H9 (cell line): ENCODE data around the gene C8G. TPM values are rescaled to one million over a fixed set of nuclear protein-coding genes. Genes with fewer than 3 reads are reported as not detected.

ENCODE experiments used
- DNase-seq: peaks from one replicate; pipeline ENCODE4 v3.0.0-alpha.2; 2017
- H2AFZ ChIP-seq: one replicate; pipeline ENCODE4 v1.6.1; 2013; ENCODE audit warnings: mild to moderate bottlenecking, low read length, control low read depth, moderate library complexity
- H2AK5ac ChIP-seq: 2 replicates; pipeline ENCODE4 v1.6.1; 2013; ENCODE audit warnings: low read length, control low read depth, mixed read lengths; ENCODE audit not compliant: insufficient read length
- H2BK120ac ChIP-seq: one replicate; pipeline ENCODE4 v1.6.1; 2013; ENCODE audit warnings: low read depth, mild to moderate bottlenecking, low read length, control low read depth, inconsistent platforms; ENCODE audit not compliant: poor library complexity, severe bottlenecking
- H2BK12ac ChIP-seq: 2 replicates; pipeline ENCODE4 v1.6.1; 2013; ENCODE audit warnings: low read length, control low read depth, mixed read lengths, low read depth; ENCODE audit not compliant: insufficient read length
- H2BK15ac ChIP-seq: 2 replicates; pipeline ENCODE4 v1.6.1; 2013; ENCODE audit warnings: low read depth, low read length, control low read depth
- H2BK20ac ChIP-seq: one replicate; pipeline ENCODE4 v1.6.1; 2013; ENCODE audit warnings: low read depth, mild to moderate bottlenecking, low read length, control low read depth, inconsistent platforms; ENCODE audit not compliant: poor library complexity, severe bottlenecking
- H2BK5ac ChIP-seq: 2 replicates; pipeline ENCODE4 v1.6.1; 2013; ENCODE audit warnings: low read length, control low read depth, mixed read lengths; ENCODE audit not compliant: insufficient read length
- H3K14ac ChIP-seq: 2 replicates; pipeline ENCODE4 v1.6.1; 2013; ENCODE audit warnings: low read length, control low read depth; ENCODE audit not compliant: insufficient read depth
- H3K18ac ChIP-seq: 2 replicates; pipeline ENCODE4 v1.6.1; 2013; ENCODE audit warnings: low read depth, mild to moderate bottlenecking, mixed read lengths, low read length, control low read depth; ENCODE audit not compliant: insufficient read length
- H3K23ac ChIP-seq: 2 replicates; pipeline ENCODE4 v1.6.1; 2013; ENCODE audit warnings: low read length, control low read depth, mixed read lengths, low read depth; ENCODE audit not compliant: insufficient read length
- H3K23me2 ChIP-seq: 2 replicates; pipeline ENCODE4 v1.6.1; 2013; ENCODE audit warnings: low read depth, mild to moderate bottlenecking, mixed read lengths, low read length, control low read depth; ENCODE audit not compliant: insufficient read length, poor library complexity, severe bottlenecking
- H3K27ac ChIP-seq: 2 replicates; pipeline ENCODE4 v1.5.1; 2013; ENCODE audit warnings: low read length, control low read depth, mixed read lengths, low read depth; ENCODE audit not compliant: insufficient read length
- H3K27me3 ChIP-seq: 2 replicates; pipeline ENCODE4 v1.6.1; 2013; ENCODE audit warnings: low read length, control low read depth, inconsistent platforms; ENCODE audit not compliant: insufficient read depth
- H3K4ac ChIP-seq: 2 replicates; pipeline ENCODE4 v1.6.1; 2013; ENCODE audit warnings: low read depth, mild to moderate bottlenecking, control low read depth, inconsistent platforms, low read length, moderate library complexity
- H3K4me1 ChIP-seq: 2 replicates; pipeline ENCODE4 v1.6.1; 2013; ENCODE audit warnings: low read length, control low read depth, inconsistent platforms; ENCODE audit not compliant: insufficient read depth
- H3K4me2 ChIP-seq: 2 replicates; pipeline ENCODE4 v1.6.1; 2013; ENCODE audit warnings: low read length, control low read depth, mixed read lengths; ENCODE audit not compliant: insufficient read length, insufficient read depth
- H3K56ac ChIP-seq: 2 replicates; pipeline ENCODE4 v1.6.1; 2013; ENCODE audit warnings: low read depth, mild to moderate bottlenecking, mixed read lengths, low read length, control low read depth; ENCODE audit not compliant: insufficient read length
- H3K79me1 ChIP-seq: 2 replicates; pipeline ENCODE4 v1.6.1; 2013; ENCODE audit warnings: low read depth, mild to moderate bottlenecking, moderate library complexity, low read length, control low read depth, inconsistent platforms; ENCODE audit not compliant: insufficient read depth, poor library complexity, severe bottlenecking
- H3K79me2 ChIP-seq: 2 replicates; pipeline ENCODE4 v1.6.1; 2013; ENCODE audit warnings: low read length, control low read depth, inconsistent platforms; ENCODE audit not compliant: insufficient read depth
- H3K9ac ChIP-seq: 2 replicates; pipeline ENCODE4 v1.6.1; 2013; ENCODE audit warnings: low read length, control low read depth, mixed read lengths; ENCODE audit not compliant: insufficient read length; ENCODE audit errors: extremely low read depth
- H3K9me3 ChIP-seq: one replicate; pipeline ENCODE4 v1.6.1; 2013; ENCODE audit warnings: low read depth, low read length, inconsistent platforms; ENCODE audit not compliant: control insufficient read depth
- H3T11ph ChIP-seq: one replicate; pipeline ENCODE4 v1.6.1; 2013; ENCODE audit warnings: mild to moderate bottlenecking, low read length, control low read depth, inconsistent platforms
- H4K20me1 ChIP-seq: one replicate; pipeline ENCODE4 v1.6.1; 2013; ENCODE audit not compliant: control insufficient read depth, insufficient read length, insufficient read depth
- H4K5ac ChIP-seq: 2 replicates; pipeline ENCODE4 v1.6.1; 2013; ENCODE audit warnings: low read depth, mild to moderate bottlenecking, mixed read lengths, low read length, control low read depth; ENCODE audit not compliant: insufficient read length
- H4K8ac ChIP-seq: replicated peaks from 2 replicates; pipeline ENCODE4 v1.6.1; 2013; ENCODE audit warnings: low read length, control low read depth, mixed read lengths, low read depth; ENCODE audit not compliant: insufficient read length
- H4K91ac ChIP-seq: 2 replicates; pipeline ENCODE4 v1.6.1; 2013; ENCODE audit warnings: low read depth, mild to moderate bottlenecking, moderate library complexity, mixed read lengths, low read length, control low read depth; ENCODE audit not compliant: insufficient read length
- H3K27ac Mint-ChIP-seq, 3 experiments: 2 replicates in 2 of 3; 3 replicates in 1 of 3; pipeline ENCODE4 v1.8.0; 2020 to 2021; ENCODE audit warnings: mixed read lengths in 3 of 3, mild to moderate bottlenecking in 1 of 3, moderate library complexity in 1 of 3
- H3K27me3 Mint-ChIP-seq: 2 replicates; pipeline ENCODE4 v1.8.0; 2021; ENCODE audit warnings: low read depth, mild to moderate bottlenecking, moderate library complexity, mixed read lengths
- H3K36me3 Mint-ChIP-seq, 3 experiments: 2 replicates in 2 of 3; 3 replicates in 1 of 3; pipeline ENCODE4 v1.8.0; 2020 to 2021; ENCODE audit warnings: low read depth in 3 of 3, mixed read lengths in 3 of 3; ENCODE audit not compliant: insufficient read depth in 1 of 3
- H3K4me1 Mint-ChIP-seq, 2 experiments: 2 replicates each; pipeline ENCODE4 v1.8.0; 2020; ENCODE audit warnings: mixed read lengths in 2 of 2
- H3K4me3 Mint-ChIP-seq, 2 experiments: 2 replicates in 1 of 2; 3 replicates in 1 of 2; pipeline ENCODE4 v1.8.0; 2020 to 2021; ENCODE audit warnings: mild to moderate bottlenecking in 2 of 2, mixed read lengths in 2 of 2, moderate library complexity in 1 of 2
- H3K9me3 Mint-ChIP-seq, 2 experiments: 2 replicates in 1 of 2; 3 replicates in 1 of 2; pipeline ENCODE4 v1.8.0; 2020; ENCODE audit warnings: mild to moderate bottlenecking in 2 of 2, mixed read lengths in 2 of 2, moderate library complexity in 1 of 2
- WGBS: extraction: QIAGEN DNeasy Blood & Tissue Kit; methylation state at CpG from one replicate; pipeline ENCODE4 v1.1.7; 2013; ENCODE audit warnings: missing lambda C conversion rate, low lambda C conversion rate, mixed read lengths; ENCODE audit not compliant: insufficient read length; ENCODE audit errors: extremely low coverage; 5-methylcytosine and 5-hydroxymethylcytosine counted together
- total RNA-seq: library from RNA; stranded (reverse); gene quantifications from 2 replicates; pipeline ENCODE4 v1.2.1, GENCODE V29; 2021
- TF ChIP-seq, protein P1 (sequence below): fragments of 200-600 bp; sonication (generic); conservative IDR thresholded peaks from 3 replicates; pipeline ENCODE4 v1.8.0; 2021; ENCODE audit warnings: antibody characterized with exemption, mild to moderate bottlenecking

Gene C8G
- total RNA-seq, 1 experiment from 2014 or later: 0.96 TPM

DNA sequence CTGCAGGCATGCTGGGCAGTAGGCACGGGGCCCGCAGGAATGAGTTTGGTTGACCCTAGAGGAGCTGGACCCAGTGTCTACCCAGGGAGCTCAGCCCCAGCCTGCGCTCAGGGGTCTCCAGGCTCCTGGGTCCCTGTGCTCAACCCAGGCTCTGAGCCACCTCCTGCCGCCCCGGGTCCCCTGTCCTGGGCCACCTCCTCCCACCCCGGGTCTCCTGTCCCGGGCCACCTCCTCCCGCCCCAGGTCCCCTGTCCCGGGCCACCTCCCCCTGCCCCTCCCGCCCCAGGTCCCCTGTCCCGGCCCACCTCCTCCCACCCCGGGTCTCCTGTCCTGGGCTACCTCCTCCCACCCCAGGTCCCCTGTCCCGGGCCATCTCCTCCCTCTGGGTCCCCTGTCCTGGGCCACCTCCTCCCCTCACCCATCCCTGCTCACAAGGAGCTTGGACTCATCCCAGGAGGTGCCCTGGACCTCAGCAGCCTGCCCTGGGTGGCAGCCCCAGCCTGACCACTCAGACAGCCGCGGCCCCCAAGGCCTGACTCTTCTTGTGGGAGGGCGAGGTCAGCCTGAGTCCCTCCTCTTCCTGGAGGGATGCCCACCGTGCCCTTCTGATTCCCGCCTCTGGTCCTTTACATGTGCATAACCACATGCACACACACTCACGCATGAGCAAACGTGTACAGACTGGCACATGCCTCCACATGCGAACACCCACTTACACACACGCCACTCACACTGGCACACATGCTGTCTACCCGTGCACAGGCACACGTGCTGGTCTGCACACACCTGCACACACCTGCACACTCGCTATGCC lies 9.4 kb downstream of the C8G start:
- Histone ChIP-seq H2BK20ac (no peak overlapping the region), H2AK5ac (no peak overlapping the region), H4K91ac (no peak overlapping the region), H3K9me3 (no peaks in the 10 kb centered on the region), H3T11ph (no peak overlapping the region), H3K23me2 (peaks cover 2% of the 10 kb centered on the region), H3K4me1 (no peaks in the 10 kb centered on the region), H3K4ac (no peak overlapping the region), H3K27me3 (no peaks in the 10 kb centered on the region), H2BK5ac (no peak overlapping the region), H2BK15ac (no peak overlapping the region), H2BK12ac (no peak overlapping the region), H3K79me2 (no peaks in the 10 kb centered on the region), H2BK120ac (no peak overlapping the region), H3K9ac (no peak overlapping the region), H3K56ac (no peak overlapping the region), H2AFZ (no peak overlapping the region), H3K14ac (no peak overlapping the region), H4K20me1 (peaks cover 2% of the 10 kb centered on the region), H3K27ac (no peak overlapping the region), H4K8ac (no peak overlapping the region), H3K4me2 (no peak overlapping the region), H4K5ac (no peak overlapping the region), H3K23ac (no peak overlapping the region), H3K18ac (no peak overlapping the region), H3K79me1 (no peaks in the 10 kb centered on the region)
- Mint-ChIP-seq H3K36me3 (no peaks in the 10 kb centered on the region; a peak in 1 of 7 replicates), H3K9me3 (peaks cover 6% of the 10 kb centered on the region in 2 experiments; a peak in 4 of 5 replicates), H3K27me3 (peaks cover 8% of the 10 kb centered on the region), H3K4me1 (0 out of 4 replicates have a peak, but pooled peaks cover 0 to 2% of the 10 kb centered on the region in 2 experiments), H3K4me3 (no peak overlapping the region), H3K27ac (no peak overlapping the region)
- TF ChIP-seq, protein P1, sequence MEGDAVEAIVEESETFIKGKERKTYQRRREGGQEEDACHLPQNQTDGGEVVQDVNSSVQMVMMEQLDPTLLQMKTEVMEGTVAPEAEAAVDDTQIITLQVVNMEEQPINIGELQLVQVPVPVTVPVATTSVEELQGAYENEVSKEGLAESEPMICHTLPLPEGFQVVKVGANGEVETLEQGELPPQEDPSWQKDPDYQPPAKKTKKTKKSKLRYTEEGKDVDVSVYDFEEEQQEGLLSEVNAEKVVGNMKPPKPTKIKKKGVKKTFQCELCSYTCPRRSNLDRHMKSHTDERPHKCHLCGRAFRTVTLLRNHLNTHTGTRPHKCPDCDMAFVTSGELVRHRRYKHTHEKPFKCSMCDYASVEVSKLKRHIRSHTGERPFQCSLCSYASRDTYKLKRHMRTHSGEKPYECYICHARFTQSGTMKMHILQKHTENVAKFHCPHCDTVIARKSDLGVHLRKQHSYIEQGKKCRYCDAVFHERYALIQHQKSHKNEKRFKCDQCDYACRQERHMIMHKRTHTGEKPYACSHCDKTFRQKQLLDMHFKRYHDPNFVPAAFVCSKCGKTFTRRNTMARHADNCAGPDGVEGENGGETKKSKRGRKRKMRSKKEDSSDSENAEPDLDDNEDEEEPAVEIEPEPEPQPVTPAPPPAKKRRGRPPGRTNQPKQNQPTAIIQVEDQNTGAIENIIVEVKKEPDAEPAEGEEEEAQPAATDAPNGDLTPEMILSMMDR: no peak
- DNase-seq: no peak
- WGBS: no CpG with 5 or more reads among the region's 25 CpGs
